K562 (cell line): ENCODE results near the gene PROK1. TPM values are rescaled to one million over a fixed set of nuclear protein-coding genes. Genes with fewer than 3 reads are reported as not detected.
A peak's percentile ranks its signal among the peaks of the same experiment; 100 is the strongest.

Source experiments
- CBFA2T2 ChIP-seq: fragments of 450-650 bp; conservative IDR thresholded peaks from 2 replicates; pipeline ENCODE4 v1.6.1; 2017; ENCODE audit warnings: mild to moderate bottlenecking
- FOXJ2 ChIP-seq: fragments of 200-800 bp; sonication (Bioruptor generic); IDR thresholded peaks from 2 replicates; pipeline ENCODE4 v1.6.1; 2016; ENCODE audit warnings: missing genetic modification characterization, missing compliant biosample characterization
- HDAC2 ChIP-seq: fragments of 450-650 bp; IDR thresholded peaks from 2 replicates; pipeline ENCODE4 v1.6.1; 2016; ENCODE audit warnings: mild to moderate bottlenecking
- HLTF ChIP-seq: fragments of 450-650 bp; IDR thresholded peaks from 2 replicates; pipeline ENCODE4 v1.6.1; 2016
- HMG20B ChIP-seq: fragments of 250-450 bp; sonication (Bioruptor Pico); IDR thresholded peaks from 2 replicates; pipeline ENCODE4 v1.5.0; 2021; ENCODE audit warnings: mild to moderate bottlenecking
- MAFF ChIP-seq: IDR thresholded peaks from 2 replicates; pipeline ENCODE4 v1.6.1; 2012; ENCODE audit warnings: low read length, improper control_type of control experiment
- MCM2 ChIP-seq: fragments of 450-650 bp; IDR thresholded peaks from 2 replicates; pipeline ENCODE4 v1.6.1; 2017; ENCODE audit warnings: low read depth, mild to moderate bottlenecking
- MECOM ChIP-seq: fragments of 250-450 bp; sonication (Bioruptor Pico); IDR thresholded peaks from 2 replicates; pipeline ENCODE4 v1.8.0; 2022; ENCODE audit warnings: inconsistent platforms
- MEF2D ChIP-seq: conservative IDR thresholded peaks from 2 replicates; pipeline ENCODE4 v1.6.1; 2016; ENCODE audit warnings: low read depth, missing genetic modification characterization, missing compliant biosample characterization
- RBM25 ChIP-seq: fragments of 200-400 bp; formaldehyde crosslinking; IDR thresholded peaks from 2 replicates; pipeline ENCODE4 v1.6.1; 2018; ENCODE audit warnings: low read length, low read depth, moderate library complexity; ENCODE audit not compliant: severe bottlenecking
- STAT5A ChIP-seq: IDR thresholded peaks from 2 replicates; pipeline ENCODE4 v1.6.1; 2012; ENCODE audit warnings: low read length, inconsistent platforms, borderline replicate concordance
- TEAD1 ChIP-seq, 2 experiments: fragments of 450-650 bp in 1 of 2; sonication (generic) in 1 of 2; formaldehyde crosslinking; IDR thresholded peaks; 2 replicates each; pipeline versions ENCODE4 v1.4.0 to v1.8.0; 2020 to 2022; ENCODE audit warnings: mild to moderate bottlenecking in 2 of 2, missing genetic modification reagents in 1 of 2
- ZBTB17 ChIP-seq: fragments of 450-650 bp; formaldehyde crosslinking; IDR thresholded peaks from 2 replicates; pipeline ENCODE4 v1.4.0; 2020; ENCODE audit warnings: mild to moderate bottlenecking
- ZNF766 ChIP-seq: fragments of 200-800 bp; sonication (Bioruptor generic); conservative IDR thresholded peaks from 2 replicates; pipeline ENCODE4 v1.6.1; 2016; ENCODE audit warnings: missing genetic modification characterization, missing compliant biosample characterization
- ZNF778 ChIP-seq: fragments of 450-650 bp; formaldehyde crosslinking; IDR thresholded peaks from 2 replicates; pipeline ENCODE4 v1.4.0; 2020; ENCODE audit warnings: mild to moderate bottlenecking, moderate library complexity
- polyA plus RNA-seq, 8 experiments: library from polyadenylated mRNA; depleted of rRNA in 4 of 8; stranded (reverse) in 5 of 8; unstranded in 3 of 8; fragments of >200 nt; fragmentation: Nextera tagmentation in 2 of 8; fragmentation: Illumina TruSeq in 1 of 8; extraction: Ambion mirVana in 2 of 8; extraction: Trizol in 1 of 8; gene quantifications; 2 replicates each; pipeline versions ENCODE4 v1.2.1 to v1.2.3, GENCODE V29; 2011 to 2014; ENCODE audit warnings: inconsistent platforms in 1 of 8, missing spikeins in 1 of 8
- total RNA-seq, 7 experiments: library from RNA; depleted of rRNA in 6 of 7; stranded (reverse); fragments of >200 nt in 6 of 7; fragmentation: Illumina TruSeq in 2 of 7; extraction: Trizol in 2 of 7; gene quantifications; 2 replicates each; pipeline versions ENCODE4 v1.2.1 to v1.2.3, GENCODE V29; 2011 to 2021; ENCODE audit warnings: low replicate concordance in 1 of 7
- TF ChIP-seq, protein P1 (sequence below): fragments of 250-450 bp; sonication (Bioruptor Pico); IDR thresholded peaks from 2 replicates; pipeline ENCODE4 v1.4.0; 2020; ENCODE audit warnings: mild to moderate bottlenecking, moderate library complexity, borderline replicate concordance
- TF ChIP-seq, protein P2 (sequence below): IDR thresholded peaks from 2 replicates; pipeline ENCODE4 v1.6.1; 2014; ENCODE audit warnings: antibody characterized with exemption
- TF ChIP-seq, protein P3 (sequence below): fragments of 450-650 bp; IDR thresholded peaks from one replicate; pipeline ENCODE4 v1.6.1; 2018; ENCODE audit warnings: mild to moderate bottlenecking, moderate library complexity; ENCODE audit not compliant: partially characterized antibody
- TF ChIP-seq, protein P4 (sequence below), 2 experiments: IDR thresholded peaks in 1 of 2; conservative IDR thresholded peaks in 1 of 2; 2 replicates each; pipeline ENCODE4 v1.6.1; 2016; ENCODE audit warnings: low read depth in 2 of 2, mild to moderate bottlenecking in 1 of 2, missing compliant biosample characterization in 1 of 2, missing genetic modification characterization in 1 of 2, moderate library complexity in 1 of 2

Gene PROK1
- total and polyA plus RNA-seq, 9 of the 15 experiments (the other 6 are each of a cell fraction or from before 2014, with no cell fraction given): 0.15 TPM; not detected in 8

DNA sequence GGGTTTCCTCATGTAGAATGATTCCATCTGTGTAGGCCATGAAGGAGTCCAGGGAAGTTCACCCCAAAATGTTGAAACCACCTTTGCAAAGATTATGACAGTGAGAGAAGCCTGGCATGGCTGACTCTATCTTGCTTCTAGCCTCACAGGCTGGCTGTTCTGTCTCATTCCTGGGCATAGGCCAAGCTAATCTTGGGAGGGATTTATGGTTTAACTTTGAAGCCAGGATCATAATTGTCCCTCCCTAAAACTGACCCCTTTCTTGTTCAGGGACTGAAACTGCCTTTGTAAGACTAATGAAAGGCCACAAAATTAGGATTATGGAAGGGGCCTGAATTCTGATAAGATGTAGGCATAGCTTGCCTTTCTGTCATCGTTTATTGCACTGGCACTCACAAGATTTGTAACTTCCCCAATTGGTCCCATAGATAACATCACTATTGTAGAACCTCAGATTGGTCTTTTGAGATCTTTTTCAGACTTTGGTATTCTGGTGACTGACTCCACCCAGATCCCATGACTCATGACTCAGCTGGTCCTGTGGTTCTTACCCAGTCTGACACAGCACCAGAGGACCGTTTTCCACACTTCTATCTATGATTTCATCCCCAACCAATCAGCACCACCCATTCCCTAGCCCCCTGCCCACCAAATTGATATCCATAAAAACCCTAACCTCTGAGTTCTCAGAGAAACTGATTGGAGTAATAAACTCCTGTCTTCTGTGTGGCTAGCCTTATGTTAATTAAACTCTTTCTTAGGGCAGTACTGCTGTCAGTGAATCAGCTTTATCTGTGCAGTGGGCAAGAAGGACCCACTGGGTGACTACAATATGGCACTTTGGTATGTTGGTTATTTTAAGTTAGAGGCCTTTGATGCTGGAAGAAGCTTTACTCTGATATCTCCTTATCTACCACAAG lies 29.8 kb upstream of the PROK1 start (continued):
- TF ChIP-seq, protein P1, sequence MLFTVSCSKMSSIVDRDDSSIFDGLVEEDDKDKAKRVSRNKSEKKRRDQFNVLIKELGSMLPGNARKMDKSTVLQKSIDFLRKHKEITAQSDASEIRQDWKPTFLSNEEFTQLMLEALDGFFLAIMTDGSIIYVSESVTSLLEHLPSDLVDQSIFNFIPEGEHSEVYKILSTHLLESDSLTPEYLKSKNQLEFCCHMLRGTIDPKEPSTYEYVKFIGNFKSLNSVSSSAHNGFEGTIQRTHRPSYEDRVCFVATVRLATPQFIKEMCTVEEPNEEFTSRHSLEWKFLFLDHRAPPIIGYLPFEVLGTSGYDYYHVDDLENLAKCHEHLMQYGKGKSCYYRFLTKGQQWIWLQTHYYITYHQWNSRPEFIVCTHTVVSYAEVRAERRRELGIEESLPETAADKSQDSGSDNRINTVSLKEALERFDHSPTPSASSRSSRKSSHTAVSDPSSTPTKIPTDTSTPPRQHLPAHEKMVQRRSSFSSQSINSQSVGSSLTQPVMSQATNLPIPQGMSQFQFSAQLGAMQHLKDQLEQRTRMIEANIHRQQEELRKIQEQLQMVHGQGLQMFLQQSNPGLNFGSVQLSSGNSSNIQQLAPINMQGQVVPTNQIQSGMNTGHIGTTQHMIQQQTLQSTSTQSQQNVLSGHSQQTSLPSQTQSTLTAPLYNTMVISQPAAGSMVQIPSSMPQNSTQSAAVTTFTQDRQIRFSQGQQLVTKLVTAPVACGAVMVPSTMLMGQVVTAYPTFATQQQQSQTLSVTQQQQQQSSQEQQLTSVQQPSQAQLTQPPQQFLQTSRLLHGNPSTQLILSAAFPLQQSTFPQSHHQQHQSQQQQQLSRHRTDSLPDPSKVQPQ (CRISPR knock-in tag): no peak
- TF ChIP-seq MEF2D (tag) (peak; percentile 38; the same call in 1 of the 2 replicates), HDAC2 (peak; percentile 23; the same call in 1 of the 2 replicates), MECOM (CRISPR knock-in tag) (no peak), HLTF (no peak), HMG20B (CRISPR knock-in tag) (no peak), MAFF (peak; percentile 55; the same call in 1 of the 2 replicates), ZNF778 (CRISPR knock-in tag) (0 out of 2 replicates have a peak, but pooled peaks have one; percentile 37), TEAD1 (CRISPR knock-in tag; IDR thresholded peaks at IDR 0.05) (peak in 1 of 2 experiments; percentile 8; a peak in 1 of 4 replicates), MCM2 (no peak), RBM25 (no peak), CBFA2T2 (0 out of 2 replicates have a peak, but pooled peaks have one; percentile 5), ZBTB17 (CRISPR knock-in tag) (peak; percentile 31; the same call in 1 of the 2 replicates), STAT5A (no peak), ZNF766 (CRISPR knock-in tag) (0 out of 2 replicates have a peak, but pooled peaks have one; percentile 52), FOXJ2 (peak; percentile 85)
- TF ChIP-seq, protein P2, sequence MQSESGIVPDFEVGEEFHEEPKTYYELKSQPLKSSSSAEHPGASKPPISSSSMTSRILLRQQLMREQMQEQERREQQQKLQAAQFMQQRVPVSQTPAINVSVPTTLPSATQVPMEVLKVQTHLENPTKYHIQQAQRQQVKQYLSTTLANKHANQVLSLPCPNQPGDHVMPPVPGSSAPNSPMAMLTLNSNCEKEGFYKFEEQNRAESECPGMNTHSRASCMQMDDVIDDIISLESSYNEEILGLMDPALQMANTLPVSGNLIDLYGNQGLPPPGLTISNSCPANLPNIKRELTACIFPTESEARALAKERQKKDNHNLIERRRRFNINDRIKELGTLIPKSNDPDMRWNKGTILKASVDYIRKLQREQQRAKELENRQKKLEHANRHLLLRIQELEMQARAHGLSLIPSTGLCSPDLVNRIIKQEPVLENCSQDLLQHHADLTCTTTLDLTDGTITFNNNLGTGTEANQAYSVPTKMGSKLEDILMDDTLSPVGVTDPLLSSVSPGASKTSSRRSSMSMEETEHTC: peak; percentile 65
- TF ChIP-seq, protein P3, sequence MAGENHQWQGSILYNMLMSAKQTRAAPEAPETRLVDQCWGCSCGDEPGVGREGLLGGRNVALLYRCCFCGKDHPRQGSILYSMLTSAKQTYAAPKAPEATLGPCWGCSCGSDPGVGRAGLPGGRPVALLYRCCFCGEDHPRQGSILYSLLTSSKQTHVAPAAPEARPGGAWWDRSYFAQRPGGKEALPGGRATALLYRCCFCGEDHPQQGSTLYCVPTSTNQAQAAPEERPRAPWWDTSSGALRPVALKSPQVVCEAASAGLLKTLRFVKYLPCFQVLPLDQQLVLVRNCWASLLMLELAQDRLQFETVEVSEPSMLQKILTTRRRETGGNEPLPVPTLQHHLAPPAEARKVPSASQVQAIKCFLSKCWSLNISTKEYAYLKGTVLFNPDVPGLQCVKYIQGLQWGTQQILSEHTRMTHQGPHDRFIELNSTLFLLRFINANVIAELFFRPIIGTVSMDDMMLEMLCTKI: no peak
- TF ChIP-seq, protein P4, sequence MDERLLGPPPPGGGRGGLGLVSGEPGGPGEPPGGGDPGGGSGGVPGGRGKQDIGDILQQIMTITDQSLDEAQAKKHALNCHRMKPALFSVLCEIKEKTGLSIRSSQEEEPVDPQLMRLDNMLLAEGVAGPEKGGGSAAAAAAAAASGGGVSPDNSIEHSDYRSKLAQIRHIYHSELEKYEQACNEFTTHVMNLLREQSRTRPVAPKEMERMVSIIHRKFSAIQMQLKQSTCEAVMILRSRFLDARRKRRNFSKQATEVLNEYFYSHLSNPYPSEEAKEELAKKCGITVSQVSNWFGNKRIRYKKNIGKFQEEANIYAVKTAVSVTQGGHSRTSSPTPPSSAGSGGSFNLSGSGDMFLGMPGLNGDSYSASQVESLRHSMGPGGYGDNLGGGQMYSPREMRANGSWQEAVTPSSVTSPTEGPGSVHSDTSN (CRISPR knock-in tag; IDR thresholded peaks at IDR 0.05; ENCODE audit: low read depth): no peak
- TF ChIP-seq, protein P4 (tag; conservative IDR thresholded peaks at IDR 0.05; ENCODE audit: low read depth): peak; percentile 69
